NAMALWA (cell line): ENCODE data around the gene ASXL2.
"Not testable (repeated sequence)": the region's sequence is repeated elsewhere in the genome, so short reads cannot be mapped to it uniquely, and the experiment has no call there.

Source experiments
- DNase-seq: peaks from one replicate; pipeline ENCODE4 v3.0.0-alpha.2; 2015; ENCODE audit warnings: low spot score

Gene ASXL2

GRCh38 chr2:25736899-25737515, 141.3 kb downstream of the ASXL2 start:
- no peak for DNase-seq

- DNase-seq: no peak
Observed at GRCh38 chr2:25735835-25736234, 142.5 kb downstream of the ASXL2 start.

GRCh38 chr2:25728559-25728958, 149.7 kb downstream of the ASXL2 start:
- DNase-seq: no peak

- no peak for DNase-seq
Observed at GRCh38 chr2:25726522-25726921, 151.8 kb downstream of the ASXL2 start.

- DNase-seq: no peak
Observed at GRCh38 chr2:25725877-25726276, 152.4 kb downstream of the ASXL2 start.

GRCh38 chr2:25724756-25725155, 153.5 kb downstream of the ASXL2 start:
- no peak for DNase-seq

- DNase-seq: no peak
Observed at GRCh38 chr2:25722224-25722623, 156.1 kb downstream of the ASXL2 start.

GRCh38 chr2:25720575-25720974, 157.7 kb downstream of the ASXL2 start:
- DNase-seq: no peak

- no peak for DNase-seq
Observed at GRCh38 chr2:25714740-25715139, 163.5 kb downstream of the ASXL2 start.

GRCh38 chr2:25712455-25712854, 165.8 kb downstream of the ASXL2 start:
- DNase-seq: no peak

GRCh38 chr2:25711675-25712354, 166.5 kb downstream of the ASXL2 start:
- no peak for DNase-seq

GRCh38 chr2:25710750-25711149, 167.5 kb downstream of the ASXL2 start:
- no peak for DNase-seq

GRCh38 chr2:25709349-25709748, 168.9 kb downstream of the ASXL2 start:
- DNase-seq: no peak

GRCh38 chr2:25707927-25708590, 170.2 kb downstream of the ASXL2 start:
- no peak for DNase-seq

- not testable (repeated sequence) for DNase-seq
Observed at GRCh38 chr2:25705575-25705974, 172.7 kb downstream of the ASXL2 start.

- DNase-seq: no peak
Observed at GRCh38 chr2:25701801-25702200, 176.5 kb downstream of the ASXL2 start.

- DNase-seq: peak; percentile 66
Observed at GRCh38 chr2:25700221-25700660, 178.0 kb downstream of the ASXL2 start.

- DNase-seq: no peak
Observed at GRCh38 chr2:25699216-25699615, 179.1 kb downstream of the ASXL2 start.

- no peak for DNase-seq
Observed at GRCh38 chr2:25698752-25699151, 179.5 kb downstream of the ASXL2 start.

GRCh38 chr2:25697559-25698341, 180.5 kb downstream of the ASXL2 start:
- no peak for DNase-seq

- DNase-seq: no peak
Observed at GRCh38 chr2:25692737-25693445, 185.4 kb downstream of the ASXL2 start.

- no peak for DNase-seq
Observed at GRCh38 chr2:25692143-25692542, 186.1 kb downstream of the ASXL2 start.
